HG03159 (cell line): Measurements from ENCODE around the gene LRIG3.
"Not testable (repeated sequence)": the region's sequence is repeated elsewhere in the genome, so short reads cannot be mapped to it uniquely, and the experiment has no call there.

Experiments used
- ATAC-seq: cut with Tn5 transposase; IDR thresholded peaks from one replicate; pipeline ENCODE4 v1.9.1; 2021; ENCODE audit warnings: mild to moderate bottlenecking, moderate library complexity; ENCODE audit not compliant: unreplicated experiment

Gene LRIG3

DNA sequence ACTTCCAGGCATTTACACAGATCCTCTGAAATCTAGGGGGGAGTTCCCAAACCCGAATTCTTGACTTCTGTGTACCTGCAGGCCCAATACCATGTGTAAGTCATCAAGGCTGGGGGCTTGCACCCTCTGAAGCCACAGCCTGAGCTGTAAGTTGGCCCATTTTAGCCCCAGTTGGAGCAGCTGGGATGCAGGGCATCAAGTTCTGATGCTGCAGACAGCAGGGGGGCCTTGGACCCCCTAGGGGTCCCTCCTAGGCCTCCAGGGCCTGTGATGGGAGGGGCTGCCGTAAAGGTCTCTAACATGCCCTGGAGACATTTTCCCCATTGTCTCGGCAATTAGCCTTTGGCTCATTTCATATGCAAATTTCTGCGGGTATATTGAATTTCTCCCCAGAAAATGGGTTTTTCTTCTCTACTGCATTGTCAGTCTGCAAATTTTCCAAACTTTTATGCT lies 59.5 kb downstream of the LRIG3 start:
- ATAC-seq, result no peak

DNA sequence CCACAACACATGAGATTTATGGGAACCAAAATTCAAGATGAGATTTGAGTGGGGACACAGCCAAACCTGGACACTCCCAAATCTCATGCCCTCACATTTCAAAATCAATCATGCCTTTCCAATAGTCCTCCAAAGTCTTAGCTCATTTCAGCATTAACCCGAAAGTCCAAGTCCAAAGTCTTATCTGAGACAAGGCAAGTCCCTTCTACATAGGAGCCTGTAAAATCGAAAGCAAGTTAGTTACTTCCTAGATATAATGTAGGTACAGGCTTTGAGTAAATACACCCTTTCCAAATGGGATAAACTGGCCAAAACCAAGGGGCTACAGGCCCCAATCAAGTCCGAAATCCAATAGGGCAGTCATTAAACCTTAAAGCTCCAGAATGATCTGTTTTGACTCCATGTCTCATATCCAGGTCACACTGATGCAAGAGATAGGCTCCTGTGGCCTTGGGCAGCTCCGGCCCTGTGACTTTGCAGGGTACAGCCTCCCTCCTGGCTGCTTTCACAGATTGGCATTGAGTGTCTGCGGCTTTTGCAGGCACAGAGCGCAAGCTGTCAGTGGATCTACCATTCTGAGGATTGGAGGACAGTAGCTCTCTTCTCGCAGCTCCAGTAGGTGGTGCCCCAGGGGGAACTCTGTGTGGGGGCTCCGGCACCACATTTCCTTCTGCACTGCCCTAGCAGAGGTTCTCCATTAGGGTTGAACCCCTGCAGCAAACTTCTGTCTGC lies 60.1 kb downstream of the LRIG3 start:
- no peak for ATAC-seq

DNA sequence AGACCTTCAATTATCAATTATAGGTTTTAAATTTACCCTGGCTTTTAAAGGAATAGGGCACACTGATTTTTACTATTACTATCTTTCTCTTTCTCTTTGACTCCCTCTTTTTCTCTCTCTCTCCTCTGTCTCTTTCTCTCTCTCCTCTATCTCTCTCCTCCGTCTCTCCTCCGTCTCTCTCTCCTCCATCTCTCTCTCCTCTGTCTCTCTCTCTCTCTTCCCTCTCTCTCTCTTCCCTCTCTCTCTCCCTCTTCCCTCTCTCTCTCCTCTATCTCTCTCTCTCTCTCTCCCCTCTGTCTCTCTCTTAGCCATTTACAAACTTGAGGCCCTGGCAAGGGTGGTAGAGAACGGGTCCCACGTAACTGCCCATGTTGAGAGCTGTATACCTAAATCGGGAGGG lies 62.3 kb downstream of the LRIG3 start:
- ATAC-seq, result no peak

DNA sequence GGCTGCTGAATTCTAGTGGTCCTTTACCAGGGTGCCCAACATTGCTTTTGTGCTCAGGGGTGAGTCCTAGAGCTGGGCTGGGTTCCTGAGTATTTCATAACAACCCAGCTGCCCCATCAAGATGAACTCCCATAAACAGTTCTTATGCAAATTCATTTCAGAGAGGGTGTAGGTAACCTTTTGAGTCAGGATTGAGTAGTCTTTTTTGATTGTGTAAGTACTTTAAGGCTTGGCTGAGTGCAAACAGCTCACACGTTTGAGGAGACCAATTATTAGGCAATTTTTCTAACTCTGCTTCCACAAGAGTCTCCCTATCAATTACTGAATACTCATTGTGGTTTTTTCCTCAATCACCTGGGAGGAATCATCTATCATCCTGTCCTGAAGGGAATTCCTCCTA lies 63.1 kb downstream of the LRIG3 start:
- not testable (repeated sequence) for ATAC-seq

DNA sequence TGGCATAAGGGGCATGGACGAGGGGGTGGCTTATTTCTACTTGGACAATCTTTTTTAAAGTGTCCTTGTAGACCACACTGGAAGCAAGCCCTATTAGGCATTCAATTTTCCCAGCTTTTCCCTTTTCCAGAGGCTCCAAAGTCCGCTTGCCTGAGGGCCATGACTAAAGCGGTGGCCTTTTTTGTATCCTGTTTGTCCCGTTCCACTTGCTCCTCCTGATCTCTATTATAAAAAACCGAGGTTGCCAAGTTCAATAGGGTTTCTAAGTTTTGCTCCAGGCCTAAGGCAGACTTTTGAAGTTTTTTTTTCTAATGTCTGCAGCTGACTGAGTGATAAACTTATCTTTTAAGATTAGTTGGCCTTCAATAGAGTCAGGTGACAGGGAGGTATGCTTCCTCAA lies 64.7 kb downstream of the LRIG3 start:
- not testable (repeated sequence) for ATAC-seq

DNA sequence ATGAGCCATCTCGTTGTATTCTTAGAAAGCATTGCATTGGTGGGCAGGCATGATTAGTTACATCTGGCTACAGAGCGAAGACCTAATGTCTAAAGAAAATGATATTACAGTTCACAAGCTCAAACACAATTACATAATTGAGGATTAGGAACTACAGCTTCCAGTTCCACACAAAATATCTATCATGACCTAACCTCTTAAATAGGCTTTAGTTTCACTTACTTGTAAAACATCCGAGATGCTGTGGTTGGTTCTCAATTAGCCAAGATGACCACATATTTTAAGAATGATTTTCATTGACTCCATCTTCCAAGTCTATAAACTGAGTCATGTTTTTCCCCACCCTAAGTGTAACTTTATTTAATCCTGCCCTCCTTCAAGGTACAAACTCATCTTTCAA lies 69.5 kb downstream of the LRIG3 start:
- no peak for ATAC-seq

DNA sequence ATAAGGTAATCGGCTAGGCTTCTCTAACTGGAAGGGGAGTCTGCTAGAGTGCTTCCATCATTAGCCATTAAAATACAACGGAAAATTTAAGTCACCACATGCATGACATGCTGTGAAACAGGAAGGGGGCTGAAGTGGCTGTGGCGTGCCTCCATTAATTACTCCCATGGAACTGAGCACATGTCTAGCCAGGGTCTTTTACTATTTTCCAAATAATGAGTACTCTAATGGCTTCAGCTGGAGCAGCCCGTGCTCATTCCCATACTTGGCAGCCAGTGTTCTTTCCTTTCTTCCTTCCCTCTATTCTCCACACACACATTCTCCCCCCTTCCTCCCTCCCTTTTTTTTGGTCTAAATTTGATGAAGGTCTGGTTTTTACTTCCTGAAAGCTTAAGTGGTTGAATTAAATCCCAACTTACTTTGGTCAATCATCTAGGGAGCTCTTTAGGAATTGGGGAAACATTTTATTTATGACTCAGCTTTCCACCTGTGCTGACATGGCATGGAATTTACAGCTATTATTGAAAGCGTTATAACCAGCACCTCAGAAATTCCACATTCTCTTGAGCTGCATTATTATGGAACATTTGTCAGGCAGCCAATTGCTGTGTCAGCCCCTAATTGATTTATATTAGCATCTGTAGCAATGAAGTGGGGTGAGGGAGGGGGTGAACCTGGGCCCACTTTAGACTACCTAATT lies 72.3 kb downstream of the LRIG3 start:
- no peak for ATAC-seq

DNA sequence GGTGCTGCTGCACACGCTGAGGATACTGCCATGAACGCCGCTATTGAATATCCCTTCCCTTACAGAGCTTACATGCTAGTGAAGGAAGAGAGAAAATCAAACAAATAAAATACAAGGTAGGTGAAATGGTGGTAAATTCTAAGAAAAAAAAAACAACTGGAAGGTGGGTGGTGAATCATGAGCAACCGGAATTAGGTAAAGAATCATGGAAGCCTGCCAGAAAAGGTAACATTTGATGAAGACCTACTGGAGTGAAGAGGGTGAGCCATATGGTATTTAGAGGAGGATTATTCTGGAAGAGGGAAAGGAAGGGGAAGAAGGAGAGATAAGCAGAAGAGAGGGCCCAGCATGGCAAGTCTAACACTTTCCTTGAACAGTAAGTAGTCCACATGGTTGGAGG lies 76.1 kb downstream of the LRIG3 start:
- ATAC-seq, result no peak

DNA sequence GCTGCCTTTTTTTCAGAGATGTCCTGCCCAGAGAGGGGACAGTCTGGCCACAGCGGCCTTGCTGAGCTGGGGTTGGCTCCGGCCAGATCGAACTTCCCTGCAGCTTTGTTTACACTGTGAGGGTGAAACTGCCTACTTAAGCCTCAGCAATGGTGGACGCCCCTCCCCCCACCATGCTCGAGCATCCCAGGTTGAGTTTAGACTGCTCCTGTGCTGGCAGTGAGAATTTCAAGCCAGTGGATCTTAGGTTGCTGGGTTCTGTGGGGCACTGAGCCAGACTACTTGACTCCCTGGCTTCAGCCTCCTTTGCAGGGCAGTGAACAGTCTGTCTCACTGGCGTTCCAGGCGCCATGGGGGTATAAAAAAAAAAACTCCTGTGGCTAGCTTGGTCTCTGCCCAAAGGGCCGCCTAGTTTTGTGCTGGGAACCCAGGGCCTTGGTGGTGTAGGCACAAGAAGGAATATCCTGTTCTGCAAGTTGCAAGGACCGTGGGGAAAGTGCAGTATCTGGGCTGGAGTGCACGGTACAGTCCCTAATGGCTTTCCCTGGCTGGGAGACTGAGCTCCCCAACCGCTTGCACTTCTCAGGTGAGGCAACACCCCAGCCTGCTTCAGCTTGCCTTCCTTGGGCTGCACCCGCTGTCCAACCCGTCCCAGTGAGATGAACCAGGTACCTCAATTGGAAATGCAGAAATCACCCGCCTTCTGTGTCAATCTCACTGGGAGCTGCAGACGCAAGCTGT lies 79.1 kb downstream of the LRIG3 start:
- no peak for ATAC-seq

DNA sequence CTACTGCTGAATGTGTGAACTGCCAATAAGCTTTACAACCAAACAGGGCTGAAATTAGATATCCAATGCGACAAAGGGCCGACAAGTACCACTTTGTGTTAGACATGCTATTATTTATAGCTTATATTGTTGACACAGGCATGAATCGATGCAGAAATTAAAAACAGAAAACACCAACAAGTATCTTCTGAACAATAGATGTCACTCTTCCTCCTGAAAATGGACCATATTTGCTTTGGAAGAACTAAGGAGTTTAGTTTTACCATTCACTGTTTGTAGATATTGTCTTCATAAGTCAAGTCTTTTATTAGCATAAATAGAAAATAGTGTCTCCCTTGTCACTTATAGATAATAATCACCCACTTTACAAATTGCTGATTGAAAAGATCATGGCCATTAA lies 86.5 kb downstream of the LRIG3 start:
- no peak for ATAC-seq

DNA sequence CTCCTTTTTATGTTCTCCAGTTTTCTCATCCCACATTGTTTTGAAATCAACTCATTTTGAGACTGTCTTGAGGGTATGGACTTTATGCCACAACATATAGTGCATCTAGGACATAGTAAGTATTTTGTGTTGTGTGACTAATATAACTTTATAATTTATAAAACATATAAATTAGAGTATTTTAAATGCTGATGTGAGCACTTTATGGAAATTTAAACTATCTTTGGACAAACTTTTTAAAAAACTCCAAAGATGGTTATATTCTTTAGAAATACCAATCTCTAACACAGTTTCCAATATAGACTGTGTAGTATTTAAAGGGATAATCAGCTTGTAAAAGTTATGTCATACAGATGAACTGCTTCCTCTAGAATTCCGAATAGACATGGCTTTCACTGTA lies 87.4 kb downstream of the LRIG3 start:
- no peak for ATAC-seq
